NCI-H146 (cell line): Measurements from ENCODE around the gene CTSC.
"Not testable (repeated sequence)": the region's sequence is repeated elsewhere in the genome, so short reads cannot be mapped to it uniquely, and the experiment has no call there.

Source experiments
- DNase-seq: peaks from one replicate; lab custom pipeline; 2025; lab: John Stamatoyannopoulos, UW

The CTSC gene

DNA sequence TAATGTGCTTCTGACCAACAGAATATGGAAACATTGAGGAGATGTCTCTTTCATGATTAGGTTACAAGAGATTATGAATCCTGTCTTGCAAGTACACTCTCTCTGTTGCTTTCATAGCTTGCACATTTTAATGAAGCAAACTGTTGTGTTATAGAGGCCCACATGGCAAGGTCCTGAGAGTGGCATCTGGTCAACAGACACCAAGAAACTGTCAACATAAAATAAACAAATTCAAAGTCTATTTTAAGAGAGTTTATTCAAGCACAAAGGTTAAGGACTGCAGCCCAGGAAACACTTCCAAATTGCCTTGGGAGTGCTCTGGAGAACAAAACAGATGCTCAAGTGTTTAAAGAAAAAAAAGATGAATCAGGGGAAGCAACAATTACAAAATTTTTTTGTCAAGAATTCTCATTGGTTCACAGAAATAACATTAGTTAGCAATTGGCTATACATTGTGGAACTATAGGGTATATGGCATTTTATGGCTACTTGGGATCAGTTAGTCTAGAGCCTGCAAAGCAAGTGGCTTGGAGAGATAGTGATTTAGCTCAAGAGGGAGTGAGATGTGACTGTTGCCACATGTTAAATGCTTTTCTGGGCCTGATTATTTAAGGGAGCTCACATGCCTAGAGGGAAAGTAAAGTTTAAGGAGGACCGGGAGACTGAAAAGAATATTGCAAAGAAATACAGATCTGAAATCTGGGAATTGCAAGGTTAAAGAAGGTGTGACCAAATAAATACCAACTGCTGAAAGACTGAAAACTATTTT is 54.6 kb downstream of the CTSC start:
- no peak for DNase-seq

- no peak for DNase-seq
Measured at GRCh38 chr11:88281317-88281712, 56.2 kb downstream of the CTSC start.

GRCh38 chr11:88280673-88281316 is 56.7 kb downstream of the CTSC start:
- no peak for DNase-seq

DNA sequence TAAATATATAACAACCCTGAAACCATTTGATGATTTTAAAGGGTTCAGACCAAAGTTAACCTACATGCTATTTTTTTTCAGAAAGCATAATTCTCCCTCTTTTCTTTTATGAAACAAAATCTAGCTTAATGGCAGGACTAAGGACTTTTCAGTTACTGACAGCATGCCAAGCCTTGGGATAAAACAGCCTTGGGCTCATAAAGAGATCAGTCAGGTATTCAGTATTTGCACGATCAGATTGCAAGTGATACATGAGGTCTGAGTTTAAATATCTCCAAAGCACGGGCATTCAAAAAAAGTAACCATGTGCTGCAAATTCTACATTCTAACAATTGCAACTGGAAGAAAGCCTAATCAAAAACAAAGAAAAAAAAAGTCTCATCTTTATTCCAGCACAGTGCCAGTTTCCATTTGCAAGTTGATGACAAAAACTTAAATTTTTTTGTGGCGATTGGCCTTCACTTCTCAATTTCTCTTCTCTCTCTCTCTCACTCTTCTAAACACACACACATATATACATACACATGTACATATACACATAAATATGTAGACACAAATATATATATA is 60.1 kb downstream of the CTSC start:
- DNase-seq = no peak

GRCh38 chr11:88275636-88276035 is 61.9 kb downstream of the CTSC start:
- DNase-seq = no peak

- DNase-seq = no peak
Measured at GRCh38 chr11:88266919-88267318, 70.6 kb downstream of the CTSC start.

DNA sequence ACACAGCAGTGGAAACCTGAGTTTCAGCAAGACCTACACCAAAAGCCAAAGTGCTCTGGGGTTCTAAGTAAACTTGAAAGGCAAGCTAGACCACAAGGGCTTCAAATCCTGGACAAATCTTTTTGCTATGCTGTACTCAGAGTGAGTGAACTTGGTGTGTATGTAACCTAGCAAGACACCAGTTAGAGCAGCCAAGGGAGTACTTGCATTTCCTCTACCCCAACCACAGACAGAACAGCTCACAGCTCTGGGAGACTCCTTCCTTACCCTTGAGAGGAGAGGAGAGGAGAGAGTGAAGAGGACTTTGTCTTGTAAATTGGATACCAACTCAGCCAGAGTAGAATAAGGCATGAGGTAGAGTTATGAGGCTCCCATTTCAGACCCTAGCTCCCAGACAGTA is 71.4 kb downstream of the CTSC start:
- no peak for DNase-seq

DNA sequence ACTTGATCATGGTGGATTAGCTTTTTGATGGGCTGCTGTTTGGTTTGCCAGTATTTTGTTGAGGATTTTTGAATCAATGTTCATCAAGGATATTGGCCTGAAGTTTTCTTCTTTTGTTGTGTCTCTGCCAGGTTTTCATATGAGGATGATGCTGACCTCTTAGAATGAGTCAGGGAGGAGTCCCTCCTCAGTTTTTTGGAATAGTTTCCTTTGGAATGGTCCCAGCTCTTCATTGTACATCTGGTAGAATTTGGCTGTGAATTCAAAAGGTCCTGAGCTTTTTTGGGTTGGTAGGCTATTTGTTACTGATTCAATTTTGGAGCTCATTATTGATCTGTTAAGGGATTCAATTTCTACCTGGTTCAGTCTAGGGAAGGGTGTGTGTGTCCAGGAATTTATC is 78.1 kb downstream of the CTSC start:
- no peak for DNase-seq

DNA sequence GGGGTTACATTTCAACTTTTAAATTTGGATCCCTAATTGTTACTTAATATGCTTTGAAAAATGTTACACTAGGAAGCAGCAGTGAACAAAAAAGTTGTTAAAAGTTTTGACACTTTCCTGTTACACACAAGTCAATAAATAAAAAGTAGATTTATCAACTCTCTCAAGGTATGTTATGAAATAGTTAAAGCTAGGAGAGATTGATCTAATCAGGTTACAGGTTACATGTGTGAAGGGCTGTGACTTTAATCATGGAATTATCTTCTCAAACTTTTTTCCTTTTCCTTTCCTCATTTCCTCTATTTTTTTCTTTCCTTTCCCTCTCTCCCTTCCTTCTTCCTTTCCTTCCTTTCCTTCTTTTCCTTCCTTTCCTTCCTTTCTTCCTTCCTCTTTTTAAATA is 85.3 kb downstream of the CTSC start:
- no peak for DNase-seq

- DNase-seq = no peak
Measured at GRCh38 chr11:88250566-88251242, 86.8 kb downstream of the CTSC start.

GRCh38 chr11:88249706-88250105 is 87.8 kb downstream of the CTSC start:
- DNase-seq = no peak

GRCh38 chr11:88246696-88247095 is 90.8 kb downstream of the CTSC start:
- no peak for DNase-seq

DNA sequence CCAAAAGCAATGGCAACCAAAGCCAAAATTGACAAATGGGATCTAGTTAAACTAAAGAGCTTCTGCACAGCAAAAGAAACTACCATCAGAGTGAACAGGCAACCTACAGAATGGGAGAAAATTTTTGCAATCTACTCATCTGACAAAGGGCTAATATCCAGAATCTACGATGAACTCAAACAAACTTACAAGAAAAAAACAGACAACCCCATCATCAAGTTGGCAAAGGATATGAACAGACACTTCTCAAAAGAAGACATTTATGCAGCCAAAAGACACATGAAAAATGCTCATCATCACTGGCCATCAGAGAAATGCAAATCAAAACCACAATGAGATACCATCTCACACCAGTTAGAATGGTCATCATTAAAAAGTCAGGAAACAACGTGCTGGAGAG is 92.0 kb downstream of the CTSC start:
- not testable (repeated sequence) for DNase-seq
